Activated T-cell treated with anti-CD3 and anti-CD28 coated beads for 24 hours (primary cell): ENCODE data around the gene KCNN3.
"Not testable (repeated sequence)": the region's sequence is repeated elsewhere in the genome, so short reads cannot be mapped to it uniquely, and the experiment has no call there.

Source experiments
- DNase-seq: peaks from one replicate; pipeline ENCODE4 v3.0.0-alpha.2; 2020; ENCODE audit warnings: low read depth

Gene KCNN3

DNA sequence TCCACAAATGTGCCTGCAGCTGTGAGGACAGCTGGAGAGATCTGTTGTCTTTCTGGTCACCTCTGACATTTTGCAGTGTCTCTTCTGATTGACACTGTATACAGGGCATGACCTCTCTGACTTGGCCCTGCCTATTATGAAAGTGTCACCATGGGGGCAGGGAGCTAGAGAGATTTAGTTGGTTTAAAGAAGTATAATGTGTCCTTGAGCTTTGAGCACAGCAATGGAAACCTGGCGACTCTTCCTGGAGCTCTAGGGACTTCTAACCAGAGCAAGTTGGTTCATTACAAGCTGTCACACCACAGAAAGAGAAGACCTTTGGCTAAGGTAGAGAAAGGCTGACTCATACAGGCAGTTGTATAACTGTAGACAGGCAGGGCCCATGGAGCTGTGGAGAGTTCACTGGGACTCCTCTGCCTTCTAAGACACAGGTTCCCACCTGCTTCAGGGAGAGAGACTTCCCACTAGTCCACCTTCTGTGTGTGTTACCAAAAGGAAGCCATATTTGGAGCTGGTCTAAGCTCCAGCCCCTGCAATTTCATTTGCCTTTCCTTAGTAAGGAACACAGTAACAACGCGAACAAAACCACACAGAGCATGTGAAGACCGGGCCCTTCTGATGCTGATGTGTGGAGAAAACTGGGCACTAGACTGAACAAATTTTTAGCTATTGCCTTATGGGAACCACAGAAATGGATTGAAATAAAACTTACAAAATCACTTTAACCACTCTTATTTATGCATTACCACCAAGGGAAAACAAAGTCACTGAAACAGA is 171.6 kb downstream of the KCNN3 start:
- no peak for DNase-seq

DNA sequence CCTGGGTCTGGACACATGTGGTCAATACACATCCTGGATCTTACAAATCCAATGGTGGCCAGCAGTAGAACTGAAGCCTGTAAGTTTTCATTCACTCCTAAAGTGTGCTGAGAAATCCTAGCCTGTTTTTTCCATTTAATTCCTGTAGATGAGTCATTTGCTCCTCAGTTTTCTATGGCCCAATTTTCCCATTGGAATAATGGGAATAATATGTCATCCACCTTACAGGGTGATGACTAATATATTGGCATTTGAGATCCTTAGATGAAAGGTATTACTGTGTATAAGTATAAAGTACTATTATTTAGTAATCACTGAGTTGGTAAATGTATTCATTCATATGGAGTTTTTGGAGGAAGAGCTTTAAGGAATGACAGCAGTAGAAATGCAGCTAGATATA is 172.4 kb downstream of the KCNN3 start:
- DNase-seq, result no peak

DNA sequence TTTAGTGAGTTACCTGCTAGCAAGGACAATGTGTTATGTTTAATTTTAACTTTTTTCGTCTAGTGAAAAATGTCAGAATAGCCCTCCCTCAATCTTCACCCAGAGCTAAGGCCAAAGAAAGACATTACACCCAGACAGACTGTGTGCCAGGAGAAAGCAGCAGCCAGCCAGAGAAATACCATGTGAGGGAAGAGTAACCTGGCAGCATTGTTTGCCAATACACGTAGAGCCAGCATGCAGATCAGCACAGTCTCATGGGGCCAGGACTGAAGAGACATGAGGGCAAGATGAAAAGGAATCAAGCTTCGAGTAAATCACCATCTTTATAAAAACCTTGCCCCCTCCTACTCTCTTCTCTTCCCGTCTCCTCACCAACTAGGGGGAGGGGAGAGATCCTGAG is 173.6 kb downstream of the KCNN3 start:
- DNase-seq, result no peak

GRCh38 chr1:154695985-154696384 is 174.1 kb downstream of the KCNN3 start:
- no peak for DNase-seq

DNA sequence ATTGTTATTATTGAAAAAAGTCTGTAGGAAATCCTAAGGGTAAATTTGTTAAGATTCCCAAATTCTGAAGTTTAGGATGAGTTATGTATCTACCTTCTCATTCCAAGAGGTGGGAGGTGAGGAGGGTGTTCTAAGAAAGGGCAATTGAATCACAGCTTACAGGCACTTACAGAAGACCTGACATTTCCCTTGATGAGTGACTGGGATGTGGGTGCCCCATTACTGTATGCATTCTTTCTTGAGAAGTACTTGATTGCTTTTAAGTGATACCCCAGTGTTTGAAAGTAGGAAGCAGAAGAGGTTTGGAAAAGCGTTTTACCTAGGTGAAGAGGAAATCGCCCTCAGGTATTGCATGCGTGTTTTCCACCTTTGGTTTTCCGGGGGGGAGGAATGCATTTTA is 175.1 kb downstream of the KCNN3 start:
- no peak for DNase-seq

- no peak for DNase-seq
These were observed 181.0 kb downstream of the KCNN3 start for GRCh38 chr1:154689083-154689482.

- no peak for DNase-seq
These were observed 183.6 kb downstream of the KCNN3 start for GRCh38 chr1:154686507-154686906.

DNA sequence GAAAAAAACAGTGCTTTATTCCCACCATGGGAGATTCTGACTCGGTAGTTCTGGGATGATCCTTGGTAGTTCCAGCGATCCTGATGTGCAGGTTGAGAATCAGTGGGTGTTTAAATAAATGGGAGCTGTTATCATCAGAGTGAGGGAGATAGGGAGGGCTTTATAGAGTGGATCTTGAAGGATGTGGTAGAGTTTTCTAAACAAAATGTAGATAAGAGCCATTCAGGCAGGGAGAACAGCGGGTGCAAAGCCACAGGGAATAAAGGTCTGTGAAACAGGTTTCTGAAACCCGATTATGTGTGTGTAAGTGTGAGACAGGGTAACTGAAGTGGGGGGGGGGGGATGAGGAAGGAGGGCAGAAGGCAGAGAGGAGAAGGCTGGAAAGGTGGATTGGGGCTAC is 186.3 kb downstream of the KCNN3 start:
- no peak for DNase-seq

- no peak for DNase-seq
These were observed 187.8 kb downstream of the KCNN3 start for GRCh38 chr1:154682254-154682653.

GRCh38 chr1:154677844-154678243 is 192.2 kb downstream of the KCNN3 start:
- DNase-seq, result not testable (repeated sequence)

GRCh38 chr1:154676847-154677246 is 193.2 kb downstream of the KCNN3 start:
- not testable (repeated sequence) for DNase-seq

DNA sequence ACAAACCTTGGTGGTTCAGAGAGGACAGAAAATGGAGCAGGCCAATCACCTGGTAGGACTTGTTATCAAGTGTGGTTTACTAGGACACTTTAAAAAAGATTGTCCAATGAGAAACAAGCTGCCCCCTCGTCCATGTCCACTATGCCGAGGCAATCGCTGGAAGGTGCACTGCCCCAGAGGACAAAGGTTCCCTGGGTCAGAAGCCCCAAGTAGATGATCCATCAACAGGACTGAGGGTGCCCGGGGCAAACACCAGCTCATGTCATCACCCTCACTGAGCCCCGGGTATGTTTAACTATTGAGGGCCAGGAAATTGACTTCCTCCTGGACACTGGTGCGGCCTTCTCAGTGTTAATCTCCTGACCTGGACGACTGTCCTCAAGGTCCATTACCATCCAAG is 195.6 kb downstream of the KCNN3 start:
- DNase-seq, result not testable (repeated sequence)

GRCh38 chr1:154672245-154672644 is 197.8 kb downstream of the KCNN3 start:
- not testable (repeated sequence) for DNase-seq

DNA sequence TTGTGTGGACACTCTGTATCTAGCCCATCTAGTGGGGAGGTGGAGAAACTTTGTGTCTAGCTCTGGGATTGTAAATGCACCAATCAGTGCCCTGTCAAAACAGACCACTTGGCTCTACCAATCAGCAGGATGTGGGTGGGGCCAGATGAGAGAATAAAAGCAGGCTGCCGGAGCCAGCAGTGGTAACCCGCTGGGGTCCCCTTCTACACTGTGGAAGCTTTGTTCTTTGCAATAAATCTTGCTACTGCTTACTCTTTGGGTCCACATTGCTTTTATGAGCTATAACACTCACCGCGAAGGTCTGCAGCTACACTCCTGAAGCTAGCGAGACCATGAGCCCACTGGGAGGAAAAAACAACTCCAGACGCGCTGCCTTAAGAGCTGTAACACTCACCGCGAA is 198.7 kb downstream of the KCNN3 start:
- not testable (repeated sequence) for DNase-seq

DNA sequence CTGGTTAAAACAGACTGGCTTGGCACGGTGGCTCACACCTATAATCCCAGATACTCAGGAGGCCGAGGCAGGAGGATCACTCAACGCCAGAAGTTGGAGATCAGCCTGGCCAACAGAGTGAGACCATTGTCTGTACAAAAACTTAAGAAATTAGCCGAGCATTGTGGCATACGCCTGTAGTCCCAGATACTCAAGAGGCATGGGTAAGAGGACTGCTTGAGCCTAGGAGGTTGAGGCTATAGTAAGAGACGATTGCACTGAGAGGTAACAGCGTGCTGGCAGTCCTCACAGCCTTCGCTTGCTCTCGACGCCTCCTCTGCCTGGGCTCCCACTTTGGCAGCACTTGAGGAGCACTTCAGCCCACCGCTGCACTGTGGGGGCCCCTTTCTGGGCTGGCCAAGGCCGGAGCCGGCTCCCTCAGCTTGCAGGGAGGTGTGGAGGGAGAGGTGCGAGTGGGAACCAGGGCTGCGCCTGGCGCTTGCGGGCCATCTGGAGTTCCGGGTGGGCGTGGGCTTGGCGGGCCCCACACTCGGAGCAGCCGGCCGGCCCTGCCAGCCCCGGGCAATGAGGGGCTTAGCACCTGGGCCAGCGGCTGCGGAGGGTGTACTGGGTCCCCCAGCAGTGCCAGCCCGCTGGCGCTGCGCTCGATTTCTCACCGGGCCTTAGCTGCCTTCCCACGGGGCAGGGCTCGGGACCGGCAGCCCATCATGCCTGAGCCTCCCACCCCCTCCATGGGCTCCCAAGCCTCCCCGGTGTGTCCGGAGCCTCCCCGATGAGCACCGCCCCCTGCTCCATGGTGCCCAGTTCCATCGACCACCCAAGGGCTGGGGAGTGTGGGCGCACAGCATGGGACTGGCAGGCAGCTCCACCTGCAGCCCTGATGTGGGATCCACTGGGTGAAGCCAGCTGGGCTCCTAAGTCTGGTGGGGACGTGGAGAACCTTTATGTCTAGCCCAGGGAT is 199.5 kb downstream of the KCNN3 start:
- not testable (repeated sequence) for DNase-seq

- DNase-seq, result peak; percentile 73
These were observed 200.4 kb downstream of the KCNN3 start for GRCh38 chr1:154669464-154670282.

DNA sequence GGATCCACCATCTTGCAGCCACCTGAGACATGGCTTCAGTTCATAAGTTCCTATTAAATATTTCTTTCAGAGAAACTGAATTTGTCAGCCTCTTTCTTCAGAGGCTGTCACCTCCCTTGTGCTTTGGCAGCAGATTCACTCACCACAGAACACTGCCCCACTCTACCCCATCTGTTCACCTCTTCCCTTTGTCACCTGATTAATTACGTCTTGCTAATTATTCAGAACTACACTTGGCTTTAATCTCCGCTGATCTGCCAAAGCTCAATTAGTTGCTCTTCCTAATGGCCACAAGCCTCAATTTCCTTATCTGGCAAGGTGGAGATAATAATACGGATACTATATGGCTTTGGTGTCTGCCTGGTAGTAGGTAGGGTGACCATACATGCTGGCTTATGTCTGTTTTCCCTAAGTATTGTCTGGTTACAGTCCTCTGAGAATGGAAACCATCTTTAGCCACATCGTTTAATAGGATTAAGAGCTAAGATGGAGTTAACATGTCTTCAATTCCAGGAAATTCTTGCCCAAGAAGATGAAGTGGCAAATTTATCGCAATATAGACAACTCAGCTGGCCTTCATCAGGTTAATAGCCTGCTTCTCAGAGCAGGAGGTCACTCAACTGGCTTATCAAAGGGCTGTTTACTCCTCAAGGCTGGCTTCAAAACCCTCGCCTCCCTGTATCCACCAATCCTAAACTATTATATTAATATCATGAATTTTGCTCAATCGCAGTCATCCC is 203.9 kb downstream of the KCNN3 start:
- no peak for DNase-seq

- DNase-seq, result no peak
These were observed 205.6 kb downstream of the KCNN3 start for GRCh38 chr1:154664331-154665002.

GRCh38 chr1:154663471-154664060 is 206.5 kb downstream of the KCNN3 start:
- no peak for DNase-seq

- no peak for DNase-seq
These were observed 209.0 kb downstream of the KCNN3 start for GRCh38 chr1:154661110-154661509.
